Measurements from ENCODE around the gene LAMC3.

Gene LAMC3

DNA sequence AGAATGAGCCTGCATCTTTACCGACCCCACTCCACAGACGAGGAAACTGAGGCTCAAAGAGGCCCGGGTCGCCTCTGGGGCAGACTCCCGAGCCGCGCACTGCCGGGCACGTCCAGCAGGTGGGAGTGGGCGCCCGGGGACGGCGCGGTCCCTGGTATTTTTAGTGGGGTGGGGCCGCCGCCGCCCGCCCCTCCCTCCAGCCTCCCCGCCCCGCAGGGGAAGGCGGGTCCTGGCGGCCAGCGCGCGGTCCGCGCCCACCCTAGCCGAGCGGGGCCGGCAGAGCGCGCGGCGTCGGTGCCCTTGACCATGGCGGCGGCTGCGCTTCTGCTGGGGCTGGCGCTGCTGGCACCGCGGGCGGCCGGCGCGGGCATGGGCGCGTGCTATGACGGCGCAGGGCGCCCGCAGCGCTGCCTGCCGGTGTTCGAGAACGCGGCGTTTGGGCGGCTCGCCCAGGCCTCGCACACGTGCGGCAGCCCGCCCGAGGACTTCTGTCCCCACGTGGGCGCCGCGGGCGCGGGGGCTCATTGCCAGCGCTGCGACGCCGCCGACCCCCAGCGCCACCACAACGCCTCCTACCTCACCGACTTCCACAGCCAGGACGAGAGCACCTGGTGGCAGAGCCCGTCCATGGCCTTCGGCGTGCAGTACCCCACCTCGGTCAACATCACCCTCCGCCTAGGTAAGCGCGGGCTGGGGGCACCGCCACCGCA is at the start of gene LAMC3:
TSS of gene LAMC3 (plus strand) at position 266 of the 710 bp plus-strand sequence. CDS start at position 307, 41 bp downstream.
- no peak for DNase-seq

DNA sequence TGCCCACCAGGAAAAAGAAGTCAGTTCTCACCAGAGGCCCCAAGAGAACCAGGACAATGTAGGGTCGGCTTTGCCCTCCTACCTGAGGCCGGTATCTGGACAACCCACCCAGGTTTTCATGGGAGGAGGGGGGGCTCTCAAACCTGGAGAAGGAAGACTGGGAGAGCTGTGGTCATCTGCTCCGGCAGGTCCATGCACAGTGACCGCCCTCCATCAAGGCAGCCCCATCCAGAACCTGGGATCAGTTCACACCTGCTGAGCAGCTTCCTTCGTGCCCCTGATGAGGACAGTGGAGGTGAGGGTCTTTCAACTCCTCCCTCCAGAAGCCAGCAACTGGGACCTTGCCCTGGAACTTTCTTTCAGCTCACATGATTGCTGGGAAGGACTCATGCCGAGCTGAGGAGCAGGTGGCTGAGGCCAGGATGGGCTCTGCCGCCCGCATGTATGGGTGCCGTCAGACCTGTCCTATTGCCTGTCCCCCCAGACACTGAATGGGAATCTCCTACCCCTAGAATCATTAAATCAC is 49.1 kb upstream of the LAMC3 start:
- no peak for DNase-seq

DNA sequence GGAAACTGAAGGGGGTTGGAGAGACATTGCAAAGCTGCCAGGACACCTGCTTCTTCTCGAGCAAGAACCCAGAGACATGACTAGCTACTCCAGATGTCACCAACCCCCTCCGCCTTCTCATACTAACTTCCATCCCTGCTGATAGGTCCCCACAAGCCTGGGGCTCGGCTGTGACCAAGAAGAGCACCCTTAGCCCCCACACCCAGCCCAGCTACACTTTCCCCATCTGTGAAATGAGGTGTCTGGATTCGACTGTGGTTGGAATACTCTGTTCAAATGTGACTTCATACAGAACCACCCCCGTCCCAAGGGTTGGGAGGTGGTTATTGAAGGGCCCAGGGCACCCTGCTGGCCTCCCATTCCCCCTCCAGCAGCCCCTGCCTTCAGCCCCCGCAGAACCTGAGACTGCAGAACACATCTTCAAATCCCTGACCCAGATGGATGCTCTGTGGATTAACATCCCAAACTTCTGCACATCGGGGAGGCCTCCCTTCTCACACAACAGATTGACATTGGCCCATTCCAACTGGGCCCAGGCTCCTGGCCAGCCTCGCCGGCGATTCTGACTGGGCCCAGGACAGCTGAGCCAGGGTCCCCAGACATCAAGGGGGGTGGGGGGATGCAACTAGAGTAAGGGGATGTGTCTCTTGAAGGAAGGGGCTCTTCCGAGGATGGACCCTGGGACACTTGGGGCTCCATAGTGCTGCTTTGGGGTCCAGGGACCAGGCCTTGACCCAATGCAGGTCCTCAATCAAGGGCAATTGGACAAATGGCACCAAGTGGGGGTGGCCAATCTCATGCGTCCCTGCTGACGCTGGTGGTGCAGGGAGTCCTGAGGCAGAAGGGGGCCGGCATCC is 48.2 kb upstream of the LAMC3 start:
- no peak for DNase-seq

DNA sequence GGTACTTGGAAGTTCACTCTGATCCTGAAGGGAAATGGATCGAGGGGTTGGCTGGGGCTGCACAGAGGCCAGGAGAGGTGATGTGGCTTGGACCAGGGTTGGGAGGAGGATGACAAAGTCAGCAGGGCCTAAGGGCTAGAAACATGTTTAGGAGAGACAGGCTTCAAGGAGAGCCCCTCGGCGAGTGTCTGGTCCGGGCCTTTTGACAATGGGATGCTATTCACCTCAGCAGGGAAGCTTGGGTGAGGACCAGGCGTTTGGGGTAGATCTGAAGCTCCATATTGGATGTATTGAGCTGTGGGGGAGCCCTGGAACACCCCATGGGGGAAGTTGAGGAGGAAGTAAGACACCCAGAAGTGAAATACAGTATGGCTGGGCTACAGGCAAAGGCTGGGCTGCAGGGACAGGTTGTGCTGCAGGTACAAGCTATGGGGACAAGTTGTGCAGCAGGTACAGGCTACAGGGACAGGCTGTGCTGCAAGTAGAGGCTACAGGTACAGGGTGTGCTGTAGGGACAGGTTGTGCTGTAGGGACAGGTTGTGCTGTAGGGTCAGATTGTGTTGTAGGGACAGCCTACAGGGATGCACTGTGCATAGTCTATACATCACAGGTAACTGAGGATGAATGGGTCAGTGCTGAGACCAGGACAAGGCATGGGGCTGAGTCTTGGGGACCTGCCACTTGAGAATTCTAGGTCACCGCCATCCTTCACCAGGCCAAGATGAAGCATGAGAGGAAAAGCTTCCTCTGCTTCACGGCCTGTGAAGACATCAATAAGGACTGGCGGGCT is 47.3 kb upstream of the LAMC3 start:
- DNase-seq = no peak

DNA sequence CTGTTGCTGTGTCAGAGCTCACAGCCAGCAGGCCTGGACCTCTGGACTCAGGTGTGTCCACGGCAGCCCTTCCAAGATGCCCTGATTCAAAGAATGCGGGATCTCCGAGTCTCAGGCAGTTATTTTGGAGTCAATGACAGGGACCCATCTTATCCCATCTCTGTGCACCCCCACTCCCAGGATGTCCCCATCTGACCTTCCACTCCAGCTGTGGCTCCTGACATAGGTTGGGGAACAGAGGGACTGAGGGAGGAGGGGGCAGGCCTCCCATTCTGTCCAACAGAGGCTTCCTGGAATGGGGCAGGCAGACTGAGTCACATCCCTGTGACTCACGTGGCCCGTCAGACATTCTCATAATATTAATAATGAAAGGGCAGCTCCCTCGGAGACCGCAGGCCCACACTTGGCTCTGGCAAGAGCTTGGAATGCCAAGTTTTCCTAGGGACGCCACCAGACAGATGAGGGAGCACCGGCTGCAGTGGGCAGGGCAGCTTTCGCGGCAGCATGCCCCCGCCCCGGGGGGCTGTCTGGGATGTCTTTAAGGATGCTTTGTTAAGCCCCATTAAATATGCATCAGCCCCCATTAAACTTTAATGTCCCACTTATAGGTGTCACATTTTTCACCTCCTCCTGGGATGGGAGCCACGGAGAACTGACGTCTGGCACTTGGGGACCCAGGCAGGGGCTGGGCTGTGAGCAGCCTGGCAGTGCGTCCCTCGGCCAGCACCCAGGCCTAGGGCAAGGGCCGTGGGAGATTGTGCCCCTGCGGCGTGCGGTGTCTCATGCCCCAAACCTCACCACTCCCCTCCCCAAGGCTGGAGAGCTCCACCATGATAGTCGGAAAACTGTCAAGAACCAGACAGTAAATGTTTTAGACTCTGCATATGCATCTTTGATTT is 46.3 kb upstream of the LAMC3 start:
- no peak for DNase-seq

DNA sequence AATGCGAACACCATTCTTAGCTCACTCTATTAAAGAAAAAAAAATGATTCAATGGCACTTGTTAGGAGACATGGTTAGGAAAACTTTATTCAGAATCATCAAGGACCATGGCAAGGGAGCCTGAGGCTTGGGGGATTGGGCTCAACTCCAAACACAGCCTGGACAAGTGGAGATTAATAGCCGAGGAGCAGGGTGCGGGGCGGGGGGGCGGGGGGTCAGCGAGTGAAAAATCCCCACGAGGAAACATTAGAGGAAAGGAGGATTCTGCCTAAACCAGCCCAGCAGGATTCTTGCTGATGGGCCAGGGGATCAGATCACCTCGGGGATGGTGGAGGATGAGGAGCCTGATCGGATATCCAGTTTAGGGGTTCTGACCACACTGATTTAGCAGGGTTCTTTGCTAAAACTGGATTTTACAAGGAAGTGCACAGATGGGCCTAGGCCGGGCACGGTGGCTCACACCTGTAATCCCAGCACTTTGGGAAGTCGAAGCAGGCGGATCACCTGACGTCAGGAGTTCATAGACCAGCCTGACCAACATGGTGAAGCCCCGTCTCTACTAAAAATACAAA is 45.6 kb upstream of the LAMC3 start:
- DNase-seq = no peak

DNA sequence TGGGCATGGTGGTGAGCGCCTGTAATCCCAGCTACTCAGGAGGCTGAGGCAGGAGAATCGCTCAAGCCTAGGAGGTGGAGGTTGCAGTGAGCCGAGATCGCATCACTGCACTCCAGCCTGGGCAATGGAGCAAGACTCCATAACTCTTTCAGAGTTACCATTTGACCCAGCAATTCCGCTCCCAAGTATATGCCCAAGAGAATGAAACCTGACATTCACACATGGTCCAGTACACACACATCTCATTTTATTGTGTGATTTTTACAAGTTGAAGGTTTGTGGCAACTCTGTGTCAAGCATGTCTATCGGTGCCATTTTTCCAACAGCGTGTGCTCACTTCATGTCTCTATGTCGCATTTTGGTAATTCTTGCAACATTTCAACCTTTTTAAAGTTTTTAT is 45.1 kb upstream of the LAMC3 start:
- no peak for DNase-seq

DNA sequence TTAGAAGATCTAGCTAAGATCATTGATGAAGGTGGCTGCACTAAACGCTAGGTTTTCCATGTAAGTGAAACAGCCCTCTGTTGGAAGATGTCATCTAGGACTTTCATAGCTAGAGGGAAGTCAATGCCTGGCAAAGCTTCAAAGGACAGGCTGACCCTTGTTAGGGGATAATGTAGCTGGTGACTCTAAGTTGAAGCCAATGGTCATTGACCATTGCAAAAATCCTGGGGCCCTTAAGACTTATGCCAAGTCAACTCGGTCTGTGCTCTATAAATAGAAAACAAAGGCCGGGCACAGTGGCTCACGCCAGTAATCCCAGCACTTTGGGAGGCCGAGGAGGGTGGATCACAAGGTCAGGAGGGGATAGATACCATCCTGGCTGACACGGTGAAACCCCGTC is 43.3 kb upstream of the LAMC3 start:
- DNase-seq = no peak

DNA sequence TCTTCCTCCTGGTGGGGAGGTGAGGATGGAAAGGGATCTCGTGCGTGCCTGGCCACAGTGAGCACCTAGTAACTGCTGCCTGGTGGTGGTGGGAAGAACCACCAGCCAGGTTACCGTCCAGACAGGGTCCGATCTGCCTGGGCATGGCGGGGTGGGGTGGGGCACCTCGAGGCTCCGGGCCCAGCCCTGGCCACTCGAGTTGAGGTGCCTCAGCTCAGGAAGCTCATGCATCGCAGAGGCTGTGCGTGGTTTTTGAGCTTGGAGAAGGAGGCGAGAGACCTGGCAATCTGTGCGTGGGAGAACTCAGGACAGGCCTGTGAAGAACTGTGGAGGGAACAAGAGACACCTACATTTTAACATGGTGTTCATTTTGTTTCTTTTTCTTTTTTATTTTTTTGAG is 38.9 kb upstream of the LAMC3 start:
- DNase-seq = no peak

DNA sequence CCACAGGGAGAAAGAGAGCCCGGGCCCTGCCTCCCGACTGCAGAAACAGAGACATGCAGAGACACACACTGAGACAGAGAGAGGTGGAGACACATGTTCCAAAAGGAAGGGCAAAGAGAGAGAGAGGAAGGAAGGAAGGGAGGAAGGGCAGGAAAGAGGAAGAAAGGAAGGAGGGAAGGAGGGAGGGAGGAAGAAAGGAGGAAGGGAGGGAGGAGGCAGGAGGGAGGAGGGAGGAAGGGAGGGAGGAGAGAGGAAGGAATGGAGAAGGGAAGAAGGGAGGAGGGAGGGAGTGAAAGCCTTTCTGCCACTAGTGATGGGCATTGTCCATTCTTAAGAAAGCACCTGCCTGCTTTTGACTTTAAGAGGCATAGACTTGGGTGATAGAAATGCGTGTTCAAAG is 38.1 kb upstream of the LAMC3 start:
- no peak for DNase-seq

DNA sequence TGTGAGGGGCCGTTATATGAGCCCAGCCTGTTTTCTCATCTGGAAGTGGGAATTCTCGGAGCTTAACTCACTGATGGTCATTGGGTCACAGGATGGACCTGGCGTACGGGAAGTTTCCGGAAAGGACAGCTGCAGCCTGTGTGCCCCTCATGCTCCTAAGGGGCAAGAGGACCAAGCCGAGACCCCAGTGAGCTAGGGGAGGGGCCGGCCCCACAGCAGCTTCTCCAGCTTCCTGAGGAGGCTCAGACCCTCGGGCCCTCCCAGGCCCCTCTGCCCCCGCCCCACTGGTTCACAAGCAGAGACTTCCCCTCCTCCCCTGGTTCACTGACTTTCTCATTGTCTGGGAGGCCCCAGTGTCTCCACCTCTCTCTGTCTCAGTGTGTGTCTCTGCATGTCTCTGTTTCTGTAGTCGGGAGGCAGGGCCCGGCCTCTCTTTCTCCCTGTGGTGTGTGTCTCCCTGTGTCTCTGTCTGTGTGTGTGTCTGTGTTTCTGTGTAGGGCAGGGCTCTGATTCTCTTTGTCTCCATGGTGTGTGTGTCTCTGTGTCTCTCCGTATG is 37.6 kb upstream of the LAMC3 start:
- DNase-seq = no peak

DNA sequence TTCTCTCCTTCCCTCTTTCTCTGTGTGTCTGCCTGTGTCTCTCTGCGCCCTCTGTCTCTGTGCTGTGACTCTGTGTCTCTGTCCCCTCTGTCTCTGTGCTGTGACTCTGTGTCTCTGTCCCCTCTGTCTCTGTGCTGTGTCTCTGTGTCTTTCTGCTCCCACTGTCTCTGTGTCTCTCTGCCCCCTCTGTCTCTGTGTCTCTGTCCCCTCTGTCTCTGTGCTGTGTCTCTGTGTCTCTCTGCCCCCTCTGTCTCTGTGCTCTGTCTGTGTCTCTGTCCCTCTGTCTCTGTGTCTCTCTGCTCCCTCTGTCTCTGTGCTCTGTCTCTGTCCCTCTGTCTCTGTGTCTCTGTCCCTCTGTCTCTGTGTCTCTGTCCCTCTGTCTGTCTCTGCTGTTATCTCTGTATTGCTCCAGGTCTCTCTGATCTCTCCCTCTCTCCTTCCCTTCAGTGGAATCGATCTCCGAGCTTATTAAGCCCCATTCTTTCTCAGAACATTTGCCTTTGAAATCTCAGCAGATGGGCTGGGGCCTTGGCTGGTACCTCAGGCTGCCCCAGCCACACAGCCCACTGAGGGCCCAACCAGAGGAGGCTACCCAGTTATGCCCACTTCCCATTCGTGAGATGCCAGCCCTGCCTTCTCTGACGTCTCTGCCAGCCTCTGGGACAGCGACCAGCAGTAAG is 36.6 kb upstream of the LAMC3 start:
- DNase-seq = no peak

DNA sequence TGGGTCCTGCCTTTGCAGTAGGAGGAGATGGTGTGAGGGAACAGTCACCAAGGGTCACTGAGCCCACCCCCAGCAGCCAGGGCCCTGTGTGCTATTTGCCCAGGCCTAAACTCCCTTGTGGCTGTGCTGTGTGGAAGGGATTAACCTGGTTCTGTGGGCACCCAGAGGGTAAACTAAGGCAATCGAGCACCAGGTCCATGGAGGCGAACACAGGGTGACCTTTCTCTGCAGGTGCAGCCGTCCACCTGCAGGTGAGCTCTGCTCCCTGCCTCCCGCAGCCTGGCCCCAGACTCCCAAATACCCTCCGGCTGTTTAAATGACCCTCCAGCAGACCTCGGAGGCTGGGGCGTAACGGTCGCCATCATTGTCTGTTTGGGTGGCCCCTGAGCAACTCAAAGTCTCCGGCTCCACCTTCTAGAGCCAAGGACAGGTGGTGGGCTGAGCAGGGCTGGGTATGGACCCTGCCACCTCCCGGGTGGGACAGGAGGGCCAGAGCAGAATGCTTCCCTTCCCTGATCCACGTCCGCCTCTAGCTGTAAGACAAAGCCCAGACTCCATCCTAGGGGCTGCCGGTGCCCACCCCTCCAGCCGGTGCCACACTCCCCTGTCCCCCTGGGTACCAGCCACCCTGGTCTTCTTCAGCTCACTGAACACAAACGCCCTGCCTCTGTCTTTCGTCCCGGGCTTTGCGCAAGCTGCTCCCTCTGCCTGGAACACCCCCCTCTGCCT is 35.9 kb upstream of the LAMC3 start:
- DNase-seq = no peak

DNA sequence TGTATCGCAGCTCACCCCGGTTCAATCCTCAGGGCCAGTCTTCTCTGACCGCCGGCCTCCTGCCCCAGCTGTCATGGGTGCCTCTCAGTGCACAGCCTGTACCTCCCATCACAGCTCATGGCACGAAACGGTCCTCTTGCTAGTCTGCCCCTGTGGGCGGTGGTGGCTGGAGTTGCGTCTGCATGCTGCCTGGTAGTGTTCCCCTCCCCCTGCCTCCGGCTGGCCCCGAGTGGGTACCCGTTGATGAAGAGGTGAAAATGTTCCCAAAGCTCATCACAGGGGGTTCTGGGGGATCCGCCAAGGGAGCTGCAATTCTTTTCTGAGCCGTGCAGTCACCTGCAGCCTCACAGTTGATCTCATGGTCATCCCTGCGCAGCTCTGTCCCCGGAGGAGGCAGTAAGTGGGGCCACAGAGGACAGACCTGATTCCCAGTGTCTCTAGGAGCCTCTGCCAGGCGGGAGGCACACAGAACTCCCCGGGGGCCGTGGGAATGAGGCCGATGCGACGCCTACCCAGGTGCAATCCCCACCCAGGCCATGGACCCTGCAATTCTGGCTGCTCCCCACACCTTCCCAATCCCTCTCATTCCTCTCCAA is 35.2 kb upstream of the LAMC3 start:
- no peak for DNase-seq

DNA sequence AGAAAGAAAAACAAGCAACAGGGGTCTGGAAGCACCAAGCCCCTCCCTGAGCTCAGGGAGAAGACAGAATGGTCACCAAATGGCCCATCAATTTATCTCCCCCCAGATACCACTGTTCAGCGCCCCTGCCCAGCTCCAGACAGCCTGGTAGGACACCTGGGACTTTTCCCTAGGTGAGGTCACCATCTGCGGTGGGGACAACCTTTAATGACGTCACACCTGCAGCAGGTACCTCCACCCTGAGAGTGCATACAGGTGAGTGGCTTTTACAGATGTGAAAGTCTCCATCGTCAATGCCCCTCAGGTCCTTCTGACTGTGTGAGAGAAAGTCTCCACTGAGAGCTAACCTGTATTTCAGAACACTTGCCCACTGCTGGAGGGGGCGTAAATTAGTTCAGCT is 34.3 kb upstream of the LAMC3 start:
- DNase-seq = no peak

DNA sequence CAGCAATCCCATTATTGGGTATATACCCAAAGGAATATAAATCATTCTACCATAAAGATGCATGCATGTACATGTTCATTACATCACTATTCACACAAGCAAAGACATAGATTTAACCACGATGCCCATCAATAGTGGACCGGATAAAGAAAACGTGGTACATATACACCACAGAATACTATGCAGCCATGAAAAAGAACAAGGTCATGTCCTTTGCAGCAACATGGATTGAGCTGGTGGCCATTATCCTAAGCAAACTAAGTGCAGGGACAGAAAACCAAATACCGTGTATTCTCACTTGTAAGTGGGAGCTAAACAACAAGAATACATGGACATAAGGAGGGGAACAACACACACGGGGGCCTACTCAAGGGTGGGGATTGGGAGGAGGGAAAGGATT is 33.8 kb upstream of the LAMC3 start:
- no peak for DNase-seq

DNA sequence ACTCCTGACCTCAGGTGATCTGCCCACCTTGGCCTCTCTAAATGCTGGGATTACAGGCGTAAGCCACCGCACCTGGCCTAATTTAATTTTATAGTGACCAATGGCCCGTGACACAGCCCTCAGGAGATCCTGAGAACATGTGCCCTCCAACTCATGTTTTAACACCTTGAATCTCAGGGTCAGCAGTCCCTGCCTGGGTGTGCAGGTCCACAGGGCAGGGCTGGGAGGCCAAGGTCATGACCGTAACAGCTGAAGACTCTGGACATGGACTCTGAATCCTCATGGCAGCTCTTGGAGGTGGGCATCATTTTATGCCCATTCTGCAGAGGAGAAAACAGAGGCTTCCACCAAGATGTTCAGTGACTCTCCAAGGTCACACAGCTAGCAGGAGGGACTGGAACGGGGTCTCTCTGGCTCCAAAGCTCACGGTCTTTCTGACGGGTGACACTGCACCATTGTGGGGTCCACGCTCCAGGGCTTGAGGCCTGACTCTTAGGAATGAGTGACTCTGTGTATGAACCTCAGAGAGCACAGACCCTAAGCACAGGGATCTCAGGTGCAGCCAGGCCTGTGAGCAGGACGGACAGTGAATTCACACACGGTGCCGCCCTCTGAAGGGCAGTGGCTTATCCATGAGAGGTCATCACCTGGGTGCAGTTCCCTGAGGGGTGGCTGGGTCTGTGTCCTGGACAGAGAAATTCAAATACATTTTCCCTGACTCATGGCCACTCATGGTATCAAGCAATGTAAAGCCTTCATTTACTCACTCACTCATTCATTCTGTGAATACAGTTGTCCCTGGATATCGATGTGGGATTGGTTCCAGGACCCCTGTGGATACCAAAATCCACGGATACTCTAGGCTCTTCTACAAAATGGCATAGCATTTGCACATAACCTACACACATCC is 32.8 kb upstream of the LAMC3 start:
- no peak for DNase-seq

DNA sequence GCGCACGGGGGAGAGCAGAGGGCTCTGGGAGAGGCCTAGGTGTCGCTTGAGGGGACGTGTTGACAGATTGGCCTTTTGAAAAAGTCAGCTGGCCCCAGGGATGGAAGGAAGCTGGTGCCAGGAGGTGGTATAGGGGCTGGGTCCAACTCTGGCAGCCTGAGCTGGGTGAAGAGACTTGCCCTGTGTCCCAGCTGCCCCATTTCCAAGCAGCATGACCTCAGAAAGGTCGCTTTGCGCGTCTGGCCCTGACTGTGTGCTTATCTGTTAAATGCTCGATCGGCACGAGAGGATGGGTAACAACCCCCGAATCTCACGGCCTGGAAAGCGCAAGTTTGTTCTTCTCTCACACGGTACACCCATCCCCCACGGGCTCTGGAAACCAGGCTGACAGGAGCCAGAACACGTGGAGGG is 31.2 kb upstream of the LAMC3 start:
- no peak for DNase-seq

Data from NCI-H1694 (cell line).